Forelimb muscle (tissue), 1 donor: ENCODE measurements around the gene ECM1. TPM values are rescaled to one million over a fixed set of nuclear protein-coding genes. Genes with fewer than 3 reads are reported as not detected.
A peak's percentile ranks its signal among the peaks of the same experiment; 100 is the strongest.

Experiments
- DNase-seq: peaks from one replicate; pipeline ENCODE4 v3.0.0-alpha.2; 2013; ENCODE audit warnings: low read depth
- polyA plus RNA-seq: library from polyadenylated mRNA; unstranded; fragments of 120-200 nt; gene quantifications from one replicate; pipeline ENCODE4 v1.2.1, GENCODE V29; 2013; ENCODE audit not compliant: insufficient read length

Gene ECM1
- polyA plus RNA-seq: 3.2 TPM

DNA sequence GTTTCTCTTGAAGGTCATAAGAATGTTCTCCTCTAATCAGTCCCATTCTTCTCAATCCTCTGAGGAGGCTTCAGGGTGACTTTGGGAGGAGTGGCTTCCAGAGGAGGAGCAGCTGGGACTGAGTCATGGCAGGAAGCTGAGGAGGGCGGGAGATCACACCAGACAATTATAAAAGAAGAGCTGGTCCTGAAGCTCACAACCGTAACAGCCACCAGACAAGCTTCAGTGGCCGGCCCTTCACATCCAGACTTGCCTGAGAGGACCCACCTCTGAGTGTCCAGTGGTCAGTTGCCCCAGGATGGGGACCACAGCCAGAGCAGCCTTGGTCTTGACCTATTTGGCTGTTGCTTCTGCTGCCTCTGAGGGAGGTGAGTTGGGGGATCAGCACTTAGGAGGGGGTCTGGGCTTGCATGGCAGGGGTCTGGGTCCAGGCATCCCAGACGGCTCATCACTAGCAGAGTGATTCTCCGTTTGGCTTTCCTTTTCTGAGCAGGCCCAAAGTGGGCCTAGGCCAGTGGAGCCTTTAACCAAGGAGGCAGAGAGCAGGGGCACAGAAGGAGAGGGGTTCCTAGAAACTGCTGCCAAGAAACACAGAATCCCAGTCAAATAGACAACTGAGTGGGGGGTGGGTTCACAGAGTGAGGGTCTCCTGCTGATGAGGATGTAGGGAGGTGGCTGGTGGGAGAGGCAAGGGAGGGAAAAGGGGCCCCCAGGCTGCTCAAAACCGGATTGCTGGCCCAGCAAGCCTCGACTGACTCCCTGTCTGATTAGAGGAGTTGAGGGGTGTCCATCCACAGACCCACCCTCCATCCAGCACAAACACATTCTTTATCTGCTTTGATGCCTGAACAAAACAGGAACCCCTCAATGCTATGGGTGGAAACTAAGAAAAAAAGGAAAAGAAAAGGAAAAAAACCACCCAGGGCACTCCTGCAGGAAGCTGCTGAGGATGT, at the start of gene ECM1:
Gene ECM1, plus strand, starts transcription at position 198 of the 953 bp plus-strand sequence. Its CDS starts 101 bp downstream, at position 299.
- no peak for DNase-seq

DNA sequence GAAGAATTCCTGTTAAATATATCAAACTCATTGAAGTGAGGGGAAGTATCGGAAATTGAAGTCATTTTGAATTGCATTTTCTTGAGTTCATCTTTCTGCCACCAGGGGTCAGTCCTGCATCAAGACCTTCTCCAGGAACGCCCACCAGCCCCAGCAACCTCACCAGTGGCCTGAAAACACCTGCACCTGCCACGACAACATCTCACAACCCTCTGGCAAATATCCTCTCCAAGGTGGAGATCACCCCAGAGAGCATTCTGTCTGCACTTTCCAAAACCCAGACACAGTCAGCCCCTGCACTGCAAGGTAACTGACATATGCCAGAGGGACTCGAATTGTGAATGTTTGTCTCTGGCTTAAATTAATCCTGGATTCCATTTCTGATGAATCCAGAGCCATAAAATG, 43.5 kb upstream of the ECM1 start:
- no peak for DNase-seq

DNA sequence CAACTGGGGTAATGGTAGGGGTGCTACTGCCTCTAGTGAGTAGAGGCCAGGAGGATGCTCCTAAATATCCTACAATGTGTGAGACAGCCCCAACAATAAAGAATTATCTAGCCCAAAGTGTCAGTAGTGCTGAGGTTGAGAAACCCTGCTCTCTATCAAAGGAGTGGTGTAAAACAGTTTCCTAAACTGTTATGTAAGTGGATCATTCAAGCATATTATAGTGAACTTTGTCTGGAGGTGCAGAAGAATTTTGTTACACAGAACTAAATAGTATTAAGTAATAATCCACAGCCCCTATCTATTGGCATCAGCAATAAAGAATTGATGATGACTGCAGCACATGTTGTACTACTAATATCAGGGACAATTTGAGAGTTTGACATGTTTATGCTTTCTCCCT, 40.9 kb upstream of the ECM1 start:
- DNase-seq: no peak

DNA sequence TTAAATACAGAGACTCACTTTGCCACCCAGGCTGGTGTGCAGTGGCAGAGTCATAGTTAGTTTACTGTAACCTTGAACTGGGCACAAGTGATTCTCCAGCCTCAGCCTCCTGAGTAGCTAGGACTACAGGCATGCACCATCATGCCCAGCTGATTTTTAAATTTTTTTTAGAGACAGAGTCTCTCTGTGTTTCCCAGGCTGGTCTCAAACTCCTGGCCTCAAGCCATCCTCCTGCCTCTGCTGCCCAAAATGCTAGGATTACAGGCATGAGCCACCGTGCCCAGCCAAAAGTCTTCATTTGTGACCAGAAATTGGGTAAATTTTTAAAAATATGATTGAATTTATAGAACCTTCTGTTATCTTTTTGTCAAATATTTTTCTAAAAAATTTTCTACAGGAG, 38.6 kb upstream of the ECM1 start:
- DNase-seq: no peak

DNA sequence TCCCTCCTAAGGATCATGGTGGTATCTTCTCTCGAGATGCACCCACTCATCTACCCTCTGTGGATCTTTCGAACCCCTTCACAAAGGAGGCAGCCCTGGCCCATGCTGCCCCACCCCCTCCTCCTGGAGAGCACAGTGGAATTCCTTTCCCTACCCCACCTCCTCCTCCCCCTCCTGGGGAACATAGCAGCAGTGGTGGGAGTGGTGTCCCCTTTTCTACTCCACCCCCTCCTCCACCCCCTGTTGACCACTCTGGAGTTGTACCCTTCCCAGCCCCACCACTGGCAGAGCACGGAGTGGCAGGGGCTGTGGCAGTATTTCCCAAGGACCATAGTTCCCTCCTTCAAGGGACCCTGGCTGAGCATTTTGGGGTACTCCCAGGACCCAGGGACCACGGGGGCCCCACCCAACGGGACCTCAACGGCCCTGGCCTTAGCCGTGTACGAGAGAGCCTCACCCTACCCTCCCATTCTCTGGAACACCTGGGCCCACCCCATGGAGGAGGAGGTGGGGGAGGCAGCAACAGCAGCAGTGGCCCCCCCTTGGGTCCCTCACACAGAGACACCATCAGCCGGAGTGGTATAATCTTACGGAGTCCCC, 35.2 kb upstream of the ECM1 start:
- no peak for DNase-seq

DNA sequence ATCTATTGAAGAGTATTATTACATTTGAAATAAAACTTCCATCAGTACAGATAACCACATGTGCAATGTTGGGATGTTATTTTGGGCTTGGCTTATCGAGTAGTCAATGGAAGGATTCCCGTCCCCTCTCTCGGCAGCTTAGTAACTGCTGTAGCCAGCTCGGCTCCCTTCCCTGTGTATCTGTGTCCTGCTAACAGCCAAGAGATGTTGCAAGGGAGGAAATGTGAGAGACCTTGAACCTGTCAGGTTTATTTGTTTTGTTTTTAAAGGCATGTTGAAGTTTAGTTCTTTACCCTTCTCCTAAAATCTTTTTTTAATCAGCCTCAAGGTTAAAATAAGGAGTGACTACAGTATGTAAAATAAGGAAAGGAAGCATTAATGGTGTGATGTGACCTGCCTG, 34.2 kb upstream of the ECM1 start:
- DNase-seq: no peak

DNA sequence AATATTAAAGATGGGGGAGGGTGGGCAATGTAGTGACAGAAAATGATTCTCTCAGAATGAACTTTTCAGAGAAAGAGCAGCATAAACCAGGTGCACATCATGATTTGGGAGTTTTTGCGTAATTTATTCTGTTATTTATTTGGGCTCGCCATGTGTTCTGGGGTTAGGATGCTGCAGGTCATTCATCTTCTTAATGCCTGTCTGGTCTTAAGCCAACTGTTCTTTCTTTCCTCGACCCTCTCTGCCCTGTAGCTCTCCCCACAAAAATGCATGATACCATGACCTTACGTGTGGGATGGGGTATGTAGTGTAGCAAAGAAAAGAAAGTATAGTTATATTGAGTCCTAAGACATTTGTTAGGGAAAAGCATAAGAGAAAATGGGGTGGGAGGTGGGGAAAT, 33.0 kb upstream of the ECM1 start:
- DNase-seq: no peak

DNA sequence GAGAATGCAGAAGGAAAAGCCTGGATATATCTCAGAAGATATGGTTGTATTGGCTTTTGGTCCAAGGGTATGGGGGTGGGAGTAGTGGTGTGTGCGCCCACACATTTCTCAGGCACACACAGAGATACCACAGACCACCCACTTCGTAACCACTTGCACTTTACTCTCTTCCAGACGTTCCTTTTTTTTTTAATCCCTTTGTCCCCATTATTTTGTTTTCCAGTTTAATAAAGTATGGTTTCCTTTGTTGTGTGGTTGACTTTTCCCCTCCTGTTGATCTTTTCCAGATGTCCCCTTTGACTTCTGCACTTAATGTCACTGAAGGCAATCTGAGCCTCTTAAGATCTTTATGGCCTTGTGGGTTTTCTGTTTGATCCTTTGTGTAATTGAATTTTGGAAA, 31.2 kb upstream of the ECM1 start:
- DNase-seq: no peak

DNA sequence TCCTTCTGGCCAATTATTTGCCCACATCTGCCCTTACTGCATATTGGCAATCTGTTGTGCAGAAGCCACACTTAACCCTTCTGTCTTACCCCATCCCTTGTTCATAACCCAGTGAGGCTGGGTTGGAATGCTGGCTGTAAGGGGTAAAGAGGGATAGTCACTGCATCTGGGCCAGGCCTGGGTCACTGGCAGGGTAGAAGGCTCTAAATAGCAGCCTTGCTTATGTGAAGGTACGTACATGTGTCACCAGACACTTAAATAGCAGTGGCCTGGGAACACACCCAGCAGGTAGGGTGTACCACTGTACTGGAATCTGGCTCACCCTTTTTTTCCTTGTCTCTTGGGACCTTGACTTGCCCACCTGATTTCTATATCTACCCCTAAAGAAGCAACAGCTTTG, 30.6 kb upstream of the ECM1 start:
- no peak for DNase-seq

DNA sequence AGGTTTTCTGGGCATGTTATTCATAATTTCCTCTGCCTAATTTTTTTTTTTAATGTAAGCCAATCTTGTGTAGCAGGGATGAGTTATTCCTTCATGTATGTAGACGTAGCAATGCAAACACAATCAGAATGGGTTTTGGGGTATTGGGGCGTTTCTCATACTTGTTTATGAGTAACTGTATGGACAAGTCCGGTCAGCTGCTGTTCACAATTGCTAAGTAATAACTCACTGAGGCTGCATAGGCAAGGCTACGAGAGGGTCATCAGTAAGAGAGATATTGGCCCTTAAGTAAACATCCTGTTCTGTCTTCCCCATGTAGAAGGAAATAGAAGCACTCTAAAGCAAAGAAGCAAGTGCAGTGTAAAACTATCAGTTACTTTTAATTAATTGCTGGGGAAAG, 30.2 kb upstream of the ECM1 start:
- DNase-seq: no peak

DNA sequence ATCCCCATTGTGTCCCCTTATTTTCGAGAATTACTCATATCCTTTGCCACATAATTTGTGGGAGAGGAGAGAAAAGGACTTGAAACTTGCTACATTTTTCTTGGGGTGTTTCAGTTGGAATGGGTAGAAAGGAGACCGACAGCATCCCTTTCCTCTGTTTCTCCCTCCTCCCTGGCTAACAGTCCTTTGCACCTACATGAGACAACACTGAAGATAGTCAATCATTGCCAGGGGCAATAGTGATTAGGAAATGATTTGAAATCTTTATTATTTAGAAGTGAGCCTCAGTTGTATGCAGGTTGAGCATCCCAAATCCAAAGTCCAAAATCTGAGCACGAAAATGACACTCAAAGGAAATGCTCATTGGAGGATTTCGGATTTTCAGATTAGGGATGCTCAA, 28.5 kb upstream of the ECM1 start:
- no peak for DNase-seq

DNA sequence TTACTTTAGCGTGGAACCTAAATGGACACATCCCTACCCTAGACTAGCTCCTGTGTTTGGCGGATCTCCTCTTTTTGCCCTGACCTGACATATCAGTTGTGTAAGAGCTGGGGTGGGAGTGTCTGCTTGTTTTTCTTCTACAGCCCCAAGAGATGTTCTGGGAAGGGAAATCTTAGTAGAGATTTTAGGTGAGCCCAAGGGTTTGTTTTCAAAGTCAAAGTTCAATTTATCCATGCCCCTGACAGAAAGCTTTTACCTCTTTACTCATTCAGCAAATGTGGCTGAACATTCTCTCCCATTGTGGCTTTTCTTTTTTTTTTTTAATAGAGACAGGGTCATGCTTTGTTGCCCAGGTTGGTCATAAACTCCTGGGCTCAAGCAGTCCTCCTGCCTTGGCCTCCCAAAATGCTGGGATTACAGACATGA, 28.0 kb upstream of the ECM1 start:
- DNase-seq: no peak

DNA sequence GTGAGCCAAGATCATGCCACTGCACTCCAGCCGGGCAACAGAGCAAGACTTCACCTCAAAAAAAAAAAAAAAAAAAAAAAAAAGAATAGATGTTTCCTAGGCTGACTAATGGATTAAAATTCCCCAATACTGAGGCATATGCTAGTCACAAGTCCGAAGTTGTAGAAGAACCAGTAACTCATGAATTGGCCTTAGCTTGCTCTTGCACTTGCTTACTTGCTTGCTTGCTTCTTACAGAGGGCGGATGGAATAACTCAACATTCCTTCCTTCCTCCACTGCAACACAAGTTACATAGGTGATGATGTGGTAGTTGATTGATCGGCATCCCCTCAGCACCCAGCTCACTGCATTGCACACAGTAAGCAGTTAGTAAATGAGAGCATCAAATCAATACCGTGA, 23.5 kb upstream of the ECM1 start:
- DNase-seq: no peak

DNA sequence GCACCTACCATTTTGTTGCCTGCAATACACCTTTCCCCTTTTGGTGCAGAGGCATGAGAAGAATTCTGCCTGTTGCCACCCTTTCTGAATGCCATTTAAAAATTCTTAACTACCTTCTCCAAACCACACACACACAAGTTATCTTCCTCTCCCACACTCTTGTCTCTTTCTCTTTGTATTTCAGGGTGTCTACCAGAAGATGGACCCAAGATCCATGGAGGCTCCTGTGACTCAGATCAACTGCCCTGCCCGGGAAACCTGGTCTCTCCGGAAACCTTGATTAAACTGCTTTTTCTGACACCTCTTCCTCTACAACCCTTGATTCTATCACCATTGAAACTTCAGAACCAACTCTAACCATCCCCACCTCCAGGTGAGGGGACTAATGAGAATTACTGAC, 23.0 kb upstream of the ECM1 start:
- DNase-seq: no peak

DNA sequence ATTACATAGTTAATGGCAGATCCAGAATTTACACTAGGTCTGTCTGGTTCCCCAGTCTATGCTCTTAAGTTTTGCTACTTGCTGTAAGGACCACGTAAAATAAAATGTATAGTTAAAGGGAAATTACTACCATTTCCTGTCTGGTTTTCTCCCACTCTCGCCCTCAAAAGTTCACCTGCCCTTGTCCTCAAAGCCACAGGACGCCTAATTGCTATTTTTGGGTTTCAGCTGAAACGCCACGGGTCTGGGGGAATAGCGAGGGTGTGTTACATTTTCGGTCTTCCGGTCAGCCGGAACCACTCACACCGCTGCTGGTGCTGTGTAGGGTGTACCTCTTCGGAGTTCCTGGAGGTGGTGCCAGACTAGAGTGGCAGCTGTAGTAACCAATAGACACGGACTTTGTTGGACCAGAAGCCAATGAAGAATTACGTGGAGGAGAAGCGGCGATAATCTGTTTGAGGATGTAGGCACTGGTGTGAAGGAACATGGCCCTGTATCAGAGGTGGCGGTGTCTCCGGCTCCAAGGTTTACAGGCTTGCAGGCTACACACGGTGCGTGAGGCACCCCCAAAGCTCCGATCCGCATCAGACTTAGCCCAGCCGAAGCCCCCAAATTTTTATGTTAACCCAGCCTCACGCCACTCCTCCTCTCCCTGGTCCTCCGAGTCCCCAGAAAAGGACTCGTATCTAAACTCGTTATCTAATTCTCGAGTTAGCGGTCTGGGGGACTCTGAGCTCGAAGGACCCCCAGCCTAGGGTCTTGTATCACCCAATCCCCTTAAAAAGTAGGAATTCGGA, 20.7 kb upstream of the ECM1 start, which contains the start of gene TARS2:
Gene TARS2, plus strand, starts transcription at position 454 of the 797 bp plus-strand sequence. Its CDS starts 32 bp downstream, at position 486.
- DNase-seq: peak; percentile 98

DNA sequence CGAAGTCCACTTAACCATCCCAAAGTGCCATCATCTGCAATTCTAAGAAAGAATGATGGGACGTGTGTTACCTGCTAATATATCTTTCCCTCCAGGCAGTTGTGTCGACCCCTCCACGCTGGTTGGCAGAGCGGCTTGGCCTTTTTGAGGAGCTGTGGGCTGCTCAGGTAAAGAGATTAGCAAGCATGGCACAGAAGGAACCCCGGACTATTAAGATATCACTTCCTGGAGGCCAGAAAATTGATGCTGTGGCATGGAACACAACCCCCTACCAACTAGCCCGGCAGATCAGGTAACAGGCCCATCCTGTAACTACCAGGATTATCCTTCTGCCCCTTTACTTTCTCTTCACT, 20.2 kb upstream of the ECM1 start:
- no peak for DNase-seq

DNA sequence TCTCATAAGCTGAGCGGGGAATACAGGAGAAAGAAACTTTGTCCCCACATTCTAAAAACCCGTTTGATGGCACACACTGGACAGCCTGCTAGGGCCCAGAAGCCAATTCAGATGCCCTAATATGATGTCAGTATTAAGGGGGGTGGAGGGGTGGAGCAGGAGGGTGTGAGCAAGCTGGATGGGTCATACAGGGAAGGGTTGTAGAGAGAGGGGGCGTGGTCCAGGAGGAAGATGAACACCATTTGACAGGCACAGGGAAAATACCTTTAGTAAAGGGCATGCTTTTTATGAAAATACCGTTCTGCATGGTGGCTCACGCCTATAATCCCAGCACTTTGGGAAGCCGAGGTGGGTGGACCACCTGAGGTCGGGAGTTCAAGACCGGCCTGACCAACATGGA, 14.7 kb upstream of the ECM1 start:
- no peak for DNase-seq

DNA sequence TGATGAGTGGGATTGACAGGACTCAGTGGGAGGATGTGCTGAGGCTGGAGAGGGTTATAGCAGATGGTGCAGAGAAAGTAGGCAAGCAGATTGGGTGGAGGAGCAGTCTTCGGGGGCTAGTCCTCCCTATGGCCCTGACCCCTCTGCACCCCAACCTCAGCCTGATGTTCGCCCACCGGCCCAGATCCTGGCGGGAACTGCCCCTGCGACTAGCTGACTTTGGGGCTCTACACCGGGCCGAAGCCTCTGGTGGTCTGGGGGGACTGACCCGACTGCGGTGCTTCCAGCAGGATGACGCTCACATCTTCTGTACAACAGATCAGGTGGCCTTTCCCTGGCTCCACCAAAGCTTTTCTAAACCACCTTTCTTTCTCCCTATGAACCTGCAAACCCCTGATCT, 9.6 kb upstream of the ECM1 start:
- no peak for DNase-seq

DNA sequence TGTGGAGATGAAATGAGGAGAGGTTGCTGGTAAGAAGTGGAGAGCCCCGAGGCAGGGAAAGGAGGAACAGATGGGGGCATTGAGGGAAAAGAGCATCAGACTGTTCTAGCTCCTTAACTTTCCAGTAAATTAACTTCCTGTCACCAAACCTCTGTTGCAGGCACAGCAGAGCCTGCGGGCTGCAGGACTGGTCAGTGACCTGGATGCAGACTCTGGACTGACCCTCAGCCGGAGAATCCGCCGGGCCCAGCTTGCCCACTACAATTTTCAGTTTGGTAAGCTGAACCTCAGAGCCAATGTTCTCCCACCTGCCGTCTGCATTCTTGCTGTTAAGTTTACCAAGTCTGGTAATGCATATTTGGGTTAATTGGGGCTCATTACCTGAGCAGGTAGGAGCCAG, 2.5 kb upstream of the ECM1 start:
- DNase-seq: no peak

DNA sequence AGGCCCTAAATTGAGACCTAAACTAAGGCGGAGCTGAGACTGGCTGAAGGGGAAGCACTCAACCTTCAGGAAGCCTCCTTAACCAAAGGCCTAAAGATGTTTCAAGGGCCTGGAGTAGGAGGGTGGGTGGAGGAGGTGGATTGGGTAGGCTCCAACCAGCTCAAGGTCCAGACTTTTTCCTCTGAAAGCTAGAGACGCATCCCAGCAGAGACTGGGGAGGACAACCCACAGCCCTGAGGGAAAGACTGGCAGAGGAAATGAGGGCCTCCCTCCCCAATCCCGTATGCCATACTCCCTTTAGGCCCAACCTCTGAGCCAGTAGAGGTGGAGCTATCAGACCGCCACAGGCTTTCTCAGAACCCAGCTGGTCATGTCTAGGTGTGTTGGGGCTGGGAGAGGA, 1.1 kb downstream of the ECM1 start:
- no peak for DNase-seq

DNA sequence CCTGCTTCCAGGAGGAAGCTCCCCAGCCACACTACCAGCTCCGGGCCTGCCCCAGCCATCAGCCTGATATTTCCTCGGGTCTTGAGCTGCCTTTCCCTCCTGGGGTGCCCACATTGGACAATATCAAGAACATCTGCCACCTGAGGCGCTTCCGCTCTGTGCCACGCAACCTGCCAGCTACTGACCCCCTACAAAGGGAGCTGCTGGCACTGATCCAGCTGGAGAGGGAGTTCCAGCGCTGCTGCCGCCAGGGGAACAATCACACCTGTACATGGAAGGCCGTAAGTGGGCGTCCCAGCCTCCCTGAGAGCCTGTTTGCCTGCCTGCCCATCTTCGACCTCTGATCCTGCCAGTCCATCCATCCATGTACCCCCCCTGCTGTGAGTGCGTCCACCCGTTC, 3.6 kb downstream of the ECM1 start:
- DNase-seq: no peak

DNA sequence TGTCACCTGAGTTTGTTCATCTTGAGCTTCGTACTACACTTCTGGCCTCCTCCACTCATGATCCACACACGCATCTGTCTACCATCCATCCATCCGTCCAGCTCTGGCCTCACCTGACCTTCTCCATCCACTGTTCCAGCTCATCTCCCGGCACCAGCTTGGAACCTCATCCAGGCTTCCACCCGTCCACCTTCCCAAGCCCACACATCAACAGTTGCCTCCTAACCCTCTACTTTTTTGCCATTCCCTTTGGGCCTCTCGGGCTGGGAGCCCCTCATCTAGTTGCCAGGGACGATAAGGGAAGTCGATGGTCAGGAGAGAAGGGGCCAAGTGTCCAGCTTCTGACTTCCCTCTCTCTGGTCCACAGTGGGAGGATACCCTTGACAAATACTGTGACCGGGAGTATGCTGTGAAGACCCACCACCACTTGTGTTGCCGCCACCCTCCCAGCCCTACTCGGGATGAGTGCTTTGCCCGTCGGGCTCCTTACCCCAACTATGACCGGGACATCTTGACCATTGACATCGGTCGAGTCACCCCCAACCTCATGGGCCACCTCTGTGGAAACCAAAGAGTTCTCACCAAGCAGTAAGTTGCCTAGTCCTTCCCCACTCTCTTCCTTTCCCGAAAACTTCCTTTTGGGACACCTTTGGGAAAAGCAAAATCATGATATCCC, 4.2 kb downstream of the ECM1 start:
- no peak for DNase-seq
